Stimulated activated naive CD8-positive, alpha-beta T cell treated with anti-CD3 and anti-CD28 coated beads, Interleukin-15, amount 100 ng/mL, for 72 hours (primary cell): Measurements from ENCODE around the gene FASN.

ENCODE experiments used
- ATAC-seq: fragments of 150-1000 bp; cut with Tn5 transposase; 2 replicates; pipeline ENCODE4 v1.10.0; 2021; ENCODE audit warnings: mild to moderate bottlenecking, moderate library complexity
- DNase-seq, 2 donors: peaks; one replicate each; pipeline ENCODE4 v3.0.0; 2021 to 2022
- H3K27ac Mint-ChIP-seq, 2 donors: one replicate each; pipeline ENCODE4 v1.8.0; 2022; ENCODE audit warnings: mild to moderate bottlenecking in 2 of 2, mixed read lengths in 2 of 2, moderate library complexity in 2 of 2
- H3K27me3 Mint-ChIP-seq: one replicate; pipeline ENCODE4 v1.8.0; 2022; ENCODE audit warnings: mixed read lengths
- H3K4me1 Mint-ChIP-seq: one replicate; pipeline ENCODE4 v1.8.0; 2022; ENCODE audit warnings: mild to moderate bottlenecking, mixed read lengths
- H3K4me3 Mint-ChIP-seq, 2 donors: one replicate each; pipeline ENCODE4 v1.8.0; 2022; ENCODE audit warnings: mild to moderate bottlenecking in 2 of 2, mixed read lengths in 2 of 2, moderate library complexity in 1 of 2
- H3K9me3 Mint-ChIP-seq, 2 donors: one replicate each; pipeline ENCODE4 v1.8.0; 2022; ENCODE audit warnings: mixed read lengths in 2 of 2

FASN gene

GRCh38 chr17:82063424-82064415 is 34.3 kb downstream of the FASN start:
- peak overlapping the region in 1 of 2 donors; percentile 42 for H3K27ac Mint-ChIP-seq
- no peaks in the 10 kb centered on the region for H3K27me3 Mint-ChIP-seq
- no peaks in the 10 kb centered on the region for H3K9me3 Mint-ChIP-seq
- ATAC-seq (no peak), DNase-seq (no peak)
- peaks cover 29% of the 10 kb centered on the region for H3K4me1 Mint-ChIP-seq
- H3K4me3 Mint-ChIP-seq: peak overlapping the region; percentile 64 to 84

GRCh38 chr17:82062984-82063368 is 35.1 kb downstream of the FASN start:
- H3K4me1 Mint-ChIP-seq: peaks cover 29% of the 10 kb centered on the region
- no peak for ATAC-seq
- DNase-seq: no peak
- no peak overlapping the region for H3K4me3 Mint-ChIP-seq
- H3K27me3 Mint-ChIP-seq: no peaks in the 10 kb centered on the region
- H3K27ac Mint-ChIP-seq: no peak overlapping the region
- H3K9me3 Mint-ChIP-seq: no peaks in the 10 kb centered on the region

- ATAC-seq (no peak), DNase-seq (no peak)
- peaks cover 29% of the 10 kb centered on the region for H3K4me1 Mint-ChIP-seq
- no peaks in the 10 kb centered on the region for H3K9me3 Mint-ChIP-seq
- no peaks in the 10 kb centered on the region for H3K27me3 Mint-ChIP-seq
- H3K27ac Mint-ChIP-seq: no peak overlapping the region
- no peak overlapping the region for H3K4me3 Mint-ChIP-seq
Measured at GRCh38 chr17:82062076-82062983, 35.7 kb downstream of the FASN start.

- no peak overlapping the region for H3K4me3 Mint-ChIP-seq
- H3K9me3 Mint-ChIP-seq: no peaks in the 10 kb centered on the region
- DNase-seq (no peak), ATAC-seq (no peak)
- no peaks in the 10 kb centered on the region for H3K27me3 Mint-ChIP-seq
- H3K27ac Mint-ChIP-seq: peak overlapping the region in 1 of 2 donors; percentile 6
- H3K4me1 Mint-ChIP-seq: peaks cover 25% of the 10 kb centered on the region
Measured at GRCh38 chr17:82061047-82061925, 36.8 kb downstream of the FASN start.

GRCh38 chr17:82060614-82061013 is 37.4 kb downstream of the FASN start:
- no peaks in the 10 kb centered on the region for H3K9me3 Mint-ChIP-seq

GRCh38 chr17:82060001-82060380 is 38.0 kb downstream of the FASN start:
- no peak overlapping the region for H3K4me3 Mint-ChIP-seq
- DNase-seq (no peak), ATAC-seq (no peak)
- H3K27me3 Mint-ChIP-seq: no peaks in the 10 kb centered on the region
- H3K9me3 Mint-ChIP-seq: no peaks in the 10 kb centered on the region
- peak overlapping the region in 1 of 2 donors; percentile 88 for H3K27ac Mint-ChIP-seq
- H3K4me1 Mint-ChIP-seq: peaks cover 25% of the 10 kb centered on the region

More at GRCh38 chr17:82060614-82061013, 37.4 kb downstream of the FASN start:
- Mint-ChIP-seq H3K4me3 (no peak overlapping the region), H3K27ac (peak overlapping the region in 1 of 2 donors; percentile 88), H3K4me1 (peaks cover 21% of the 10 kb centered on the region), H3K27me3 (no peaks in the 10 kb centered on the region)
- no peak for DNase-seq
- no peak for ATAC-seq

- peak overlapping the region in 1 of 2 donors; percentile 67 for H3K27ac Mint-ChIP-seq
- DNase-seq (no peak), ATAC-seq (no peak)
- H3K9me3 Mint-ChIP-seq: no peaks in the 10 kb centered on the region
- H3K4me1 Mint-ChIP-seq: peaks cover 23% of the 10 kb centered on the region
- H3K27me3 Mint-ChIP-seq: no peaks in the 10 kb centered on the region
- H3K4me3 Mint-ChIP-seq: no peak overlapping the region
Measured at GRCh38 chr17:82059272-82060000, 38.6 kb downstream of the FASN start.

- DNase-seq: no peak
- peaks cover 23% of the 10 kb centered on the region for H3K4me1 Mint-ChIP-seq
- peak overlapping the region in 1 of 2 donors; percentile 67 for H3K27ac Mint-ChIP-seq
- H3K4me3 Mint-ChIP-seq: no peak overlapping the region
- H3K27me3 Mint-ChIP-seq: no peaks in the 10 kb centered on the region
- no peak for ATAC-seq
- H3K9me3 Mint-ChIP-seq: no peaks in the 10 kb centered on the region
Measured at GRCh38 chr17:82058855-82059249, 39.2 kb downstream of the FASN start.

- H3K9me3 Mint-ChIP-seq: no peaks in the 10 kb centered on the region
- DNase-seq (no peak), ATAC-seq (no peak)
- H3K4me1 Mint-ChIP-seq: peaks cover 23% of the 10 kb centered on the region
- H3K27me3 Mint-ChIP-seq: no peaks in the 10 kb centered on the region
- no peak overlapping the region for H3K27ac Mint-ChIP-seq
- no peak overlapping the region for H3K4me3 Mint-ChIP-seq
Measured at GRCh38 chr17:82058230-82058854, 39.7 kb downstream of the FASN start.

- H3K9me3 Mint-ChIP-seq: no peaks in the 10 kb centered on the region
- H3K27ac Mint-ChIP-seq: peak overlapping the region in 1 of 2 donors; percentile 59
- no peak for ATAC-seq
Measured at GRCh38 chr17:82056729-82057621, 41.1 kb downstream of the FASN start.

GRCh38 chr17:82055965-82056728 is 41.9 kb downstream of the FASN start:
- H3K4me3 Mint-ChIP-seq: no peak overlapping the region
- H3K9me3 Mint-ChIP-seq: no peaks in the 10 kb centered on the region
- no peaks in the 10 kb centered on the region for H3K27me3 Mint-ChIP-seq
- H3K27ac Mint-ChIP-seq: peak overlapping the region in 1 of 2 donors; percentile 78
- ATAC-seq: no peak
- peaks cover 31% of the 10 kb centered on the region for H3K4me1 Mint-ChIP-seq
- no peak for DNase-seq

More at GRCh38 chr17:82056729-82057621, 41.1 kb downstream of the FASN start:
- Mint-ChIP-seq H3K27me3 (no peaks in the 10 kb centered on the region), H3K4me3 (no peak overlapping the region), H3K4me1 (peaks cover 31% of the 10 kb centered on the region)
- DNase-seq: no peak

GRCh38 chr17:82055023-82055964 is 42.7 kb downstream of the FASN start:
- ATAC-seq: no peak
- peaks cover 33% of the 10 kb centered on the region for H3K4me1 Mint-ChIP-seq
- no peaks in the 10 kb centered on the region for H3K27me3 Mint-ChIP-seq
- no peaks in the 10 kb centered on the region for H3K9me3 Mint-ChIP-seq
- peak overlapping the region; percentile 13 to 78 for H3K27ac Mint-ChIP-seq
- peak overlapping the region in 1 of 2 donors; percentile 39 for H3K4me3 Mint-ChIP-seq
- DNase-seq: no peak
